Skin of body (tissue), 3 donors: ENCODE data around the gene CTSK. TPM values are rescaled to one million over a fixed set of nuclear protein-coding genes. Genes with fewer than 3 reads are reported as not detected.

Source experiments
- DNase-seq: peaks from one replicate; lab custom pipeline; 2025; lab: John Stamatoyannopoulos, UW
- small RNA-seq: library from RNA; depleted of rRNA; stranded (forward); fragments of <200 nt; gene quantifications from one replicate; pipeline ENCODE3, GENCODE V24; 2014; ENCODE audit warnings: low replicate concordance
- total RNA-seq: library from RNA; depleted of rRNA; stranded (reverse); fragments of >200 nt; gene quantifications from one replicate; pipeline ENCODE4 v1.2.3, GENCODE V29; 2014

The CTSK gene
- total RNA-seq, 1 donor from 2014 or later = 177 TPM

GRCh38 chr1:150762552-150762951, 45.5 kb downstream of the CTSK start:
- DNase-seq = no peak

GRCh38 chr1:150761801-150762200, 46.3 kb downstream of the CTSK start:
- DNase-seq = no peak

DNA sequence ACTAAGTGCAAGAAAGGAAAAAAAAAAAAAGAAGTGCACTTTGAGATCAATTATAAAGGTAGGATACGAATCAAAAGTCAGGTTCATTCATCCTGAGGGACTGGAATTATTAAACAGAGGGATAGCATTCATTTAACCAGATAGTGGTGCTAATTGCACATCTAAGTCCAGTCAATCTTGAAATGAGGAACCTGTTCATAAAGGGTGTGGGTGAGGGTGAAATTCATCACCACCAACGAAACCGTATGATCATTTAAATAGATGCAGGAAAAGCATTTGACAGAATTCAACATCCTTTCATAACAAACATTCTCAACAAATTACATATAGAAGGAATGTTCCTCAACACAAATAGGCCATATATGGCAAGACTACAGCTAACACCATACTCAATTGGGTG, 48.0 kb downstream of the CTSK start:
- no peak for DNase-seq

DNA sequence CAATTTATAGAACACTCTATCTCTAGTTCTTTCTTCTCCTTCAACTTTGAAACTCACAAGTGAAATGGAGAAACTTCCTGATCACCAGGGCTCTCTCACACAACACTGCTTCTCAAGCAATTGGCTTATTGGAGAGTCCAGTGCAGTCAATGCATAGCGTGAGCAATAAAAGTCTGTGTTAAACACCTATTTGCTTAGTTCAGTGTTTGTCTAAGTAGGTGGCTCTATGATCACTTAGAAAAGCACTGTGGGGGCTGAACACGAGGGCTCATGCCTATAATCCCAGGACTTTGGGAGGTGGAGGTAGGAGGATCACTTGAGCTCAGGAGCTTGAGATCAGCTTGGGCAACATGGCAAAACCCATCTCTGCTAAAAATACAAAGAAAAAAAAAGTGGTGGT, 54.6 kb downstream of the CTSK start:
- no peak for DNase-seq

DNA sequence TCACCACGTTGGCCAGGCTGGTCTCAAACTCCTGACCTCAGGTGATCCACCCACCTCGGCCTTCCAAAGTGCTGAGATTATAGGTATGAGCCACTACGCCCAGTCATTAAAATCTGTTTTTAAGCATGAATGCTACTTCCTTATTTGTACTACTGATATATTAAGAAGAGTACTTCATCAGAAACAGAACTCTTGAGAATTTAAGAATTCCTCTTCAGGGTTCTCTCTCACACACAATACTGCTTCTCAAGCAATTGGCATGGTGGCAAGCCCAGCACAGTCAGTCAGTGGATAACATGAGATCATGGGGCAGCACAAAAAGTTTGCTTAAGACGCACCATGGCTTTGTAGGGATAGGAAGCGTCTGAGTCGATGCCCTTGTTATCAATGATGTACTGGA, 56.6 kb downstream of the CTSK start:
- DNase-seq = no peak

- DNase-seq = no peak
Observed at GRCh38 chr1:150749720-150750311, 58.2 kb downstream of the CTSK start.

GRCh38 chr1:150748878-150749719, 59.0 kb downstream of the CTSK start:
- no peak for DNase-seq

Small RNA genes lying within 50 kb of the gene (small RNA-seq; reads per million reads assigned to genes)
- gene RNU6-1309P = not detected

Other genes with a start within 250 kb of the CTSK start
- 172 TPM for gene MCL1, start 228.7 kb downstream of the CTSK start, total RNA-seq
- 89.7 TPM for gene ENSA, start 178.6 kb downstream of the CTSK start, total RNA-seq
- gene GOLPH3L, start 111.1 kb downstream of the CTSK start, total RNA-seq = 14.3 TPM
- 0.39 TPM for gene HORMAD1, start 87.4 kb downstream of the CTSK start, total RNA-seq
- 54.9 TPM for gene CTSS, start 42.5 kb downstream of the CTSK start, total RNA-seq
- gene ARNT, start 68.3 kb upstream of the CTSK start, total RNA-seq = 48.4 TPM
- gene CTXND2, start 78.9 kb upstream of the CTSK start, total RNA-seq = 0.10 TPM
- gene SETDB1, start 118.1 kb upstream of the CTSK start, total RNA-seq = 36.5 TPM
- 43.7 TPM for gene CERS2, start 166.6 kb upstream of the CTSK start, total RNA-seq
- 4.7 TPM for gene ANXA9, start 174.0 kb upstream of the CTSK start, total RNA-seq
- gene MINDY1, start 198.6 kb upstream of the CTSK start, total RNA-seq = 19.4 TPM
- gene PRUNE1, start 200.2 kb upstream of the CTSK start, total RNA-seq = 11.4 TPM
- 37.0 TPM for gene BNIPL, start 228.3 kb upstream of the CTSK start, total RNA-seq
- gene C1orf56, start 239.5 kb upstream of the CTSK start, total RNA-seq = 1.8 TPM